ENCODE measurements around the gene PALM. TPM values are rescaled to one million over a fixed set of nuclear protein-coding genes. Genes with fewer than 3 reads are reported as not detected.
A peak's percentile ranks its signal among the peaks of the same experiment; 100 is the strongest.

Gene PALM
- total RNA-seq, 1 donor from 2014 or later, result 130 TPM

DNA sequence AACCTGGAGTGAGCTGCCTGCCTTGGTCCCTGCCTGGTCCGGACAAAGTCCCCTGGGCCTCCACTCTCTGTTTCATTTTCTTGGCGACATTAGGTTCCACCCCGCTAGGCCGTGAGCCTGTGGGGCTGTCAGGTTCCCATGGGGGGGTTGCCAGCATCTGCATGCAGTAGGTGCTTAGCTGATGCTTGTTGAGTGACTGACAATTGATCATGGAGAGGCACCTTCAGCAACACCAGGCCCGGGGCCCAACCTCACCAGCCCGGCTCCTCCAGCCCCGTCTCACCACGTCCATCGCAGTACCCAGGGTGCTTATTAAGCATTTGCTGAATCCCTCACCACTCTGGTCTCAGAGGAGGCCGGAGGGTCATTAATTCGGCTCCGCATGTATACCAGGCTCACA, 55.6 kb downstream of the PALM start:
- intact Hi-C loops (cut with DNase I), result no loop called here
- no peak for DNase-seq (ENCODE audit: low spot score)
- ATAC-seq, result no peak

DNA sequence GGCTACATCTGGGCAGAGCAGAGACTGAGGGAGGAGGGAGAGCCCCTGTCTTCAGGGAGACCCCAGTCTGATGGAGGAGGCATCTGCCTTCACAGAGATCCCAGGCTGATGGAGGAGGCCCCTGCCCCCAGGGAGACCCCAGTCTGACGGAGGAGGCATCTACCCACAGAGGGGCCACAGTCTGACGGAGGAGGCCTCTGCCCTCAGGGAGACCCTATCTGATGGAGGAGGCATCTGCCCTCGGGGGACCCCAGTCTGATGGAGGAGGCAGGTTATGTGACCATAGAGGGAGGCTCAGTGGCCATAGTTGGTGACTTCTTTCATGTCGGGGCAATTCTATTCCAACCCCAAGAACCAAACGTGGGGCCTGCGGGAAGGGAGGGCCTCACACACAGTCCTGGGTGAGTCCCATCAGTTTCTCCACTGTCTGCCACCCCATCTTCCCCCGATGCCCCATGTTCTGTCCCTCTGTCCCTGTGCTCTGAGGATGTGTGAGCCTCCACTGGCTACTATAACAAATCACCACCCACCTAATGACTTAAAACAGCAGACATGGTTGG, 56.5 kb downstream of the PALM start:
- ATAC-seq, result no peak
- intact Hi-C loops (cut with DNase I), result no loop called here
- DNase-seq (ENCODE audit: low spot score), result no peak

DNA sequence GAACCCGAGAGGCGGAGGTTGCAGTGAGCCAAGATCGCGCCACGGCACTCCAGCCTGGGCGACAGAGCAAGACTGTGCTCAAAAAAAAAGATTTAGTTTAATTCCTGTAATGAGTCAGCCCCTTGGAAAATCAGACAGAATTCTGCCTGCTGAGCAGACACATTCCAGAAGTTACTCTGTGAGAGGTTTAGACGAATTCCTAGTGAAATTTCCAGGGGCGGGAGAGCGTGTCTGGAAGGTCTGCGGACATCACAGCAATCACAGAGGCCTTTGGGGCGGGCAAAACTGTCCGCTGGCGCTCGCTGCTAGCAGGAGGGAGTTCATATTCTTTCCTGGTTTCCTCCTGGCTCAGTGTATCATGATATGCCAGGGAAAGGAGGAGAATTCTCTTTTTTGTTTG, 59.7 kb downstream of the PALM start:
- intact Hi-C loops (cut with DNase I), result no loop called here
- DNase-seq (ENCODE audit: low spot score) (no peak), ATAC-seq (peak; percentile 14)

DNA sequence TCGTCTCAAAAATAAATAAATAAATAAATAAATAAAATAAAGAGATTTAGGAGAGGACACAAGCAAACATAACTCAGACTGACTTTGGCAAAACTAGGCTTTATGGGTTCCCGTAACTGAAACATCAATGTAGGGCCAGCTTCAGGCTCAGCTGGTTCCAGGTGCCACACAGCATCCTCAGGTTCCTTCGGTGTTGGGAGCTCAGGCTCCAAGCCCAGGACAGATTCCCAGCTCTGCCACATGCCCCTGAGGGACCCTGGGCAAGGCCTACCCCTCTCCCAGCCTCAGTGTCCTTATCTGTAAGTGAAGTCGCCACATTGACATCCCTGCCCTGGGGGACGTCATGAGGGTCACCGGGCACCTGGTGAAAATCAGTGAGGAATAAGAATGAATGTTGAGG, 60.9 kb downstream of the PALM start:
- intact Hi-C loops (cut with DNase I), result loop anchor here (5.0 kb wide), 1 partner anchor 148 kb away; the partner anchor contains the start of gene KISS1R
- DNase-seq (ENCODE audit: low spot score) (no peak), ATAC-seq (no peak)

DNA sequence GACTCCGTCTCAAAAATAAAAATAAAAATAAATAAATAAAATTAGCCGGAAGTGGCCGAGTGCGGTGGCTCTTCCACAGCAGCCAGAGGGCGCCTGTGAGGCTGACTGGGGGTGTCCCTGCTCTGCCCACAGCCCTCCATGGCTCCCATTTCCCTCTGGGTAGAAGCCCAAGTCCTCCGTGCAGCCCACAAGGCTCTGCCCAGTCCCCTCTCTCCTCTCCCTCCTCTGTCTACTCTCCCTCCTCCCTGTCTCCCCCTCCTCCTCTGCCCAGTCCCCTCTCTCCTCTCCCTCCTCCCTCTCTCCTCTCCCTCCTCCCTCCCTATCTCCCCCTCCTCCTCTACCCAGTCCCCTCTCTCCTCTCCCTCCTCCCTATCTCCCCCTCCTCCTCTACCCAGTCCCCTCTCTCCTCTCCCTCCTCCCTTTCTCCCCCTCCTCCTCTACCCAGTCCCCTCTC, 62.6 kb downstream of the PALM start:
- intact Hi-C loops (cut with DNase I), result loop anchor here (5.0 kb wide), 1 partner anchor 146 kb away; the partner anchor contains the start of gene KISS1R
- ATAC-seq (peak; percentile 37), DNase-seq (ENCODE audit: low spot score) (no peak)

DNA sequence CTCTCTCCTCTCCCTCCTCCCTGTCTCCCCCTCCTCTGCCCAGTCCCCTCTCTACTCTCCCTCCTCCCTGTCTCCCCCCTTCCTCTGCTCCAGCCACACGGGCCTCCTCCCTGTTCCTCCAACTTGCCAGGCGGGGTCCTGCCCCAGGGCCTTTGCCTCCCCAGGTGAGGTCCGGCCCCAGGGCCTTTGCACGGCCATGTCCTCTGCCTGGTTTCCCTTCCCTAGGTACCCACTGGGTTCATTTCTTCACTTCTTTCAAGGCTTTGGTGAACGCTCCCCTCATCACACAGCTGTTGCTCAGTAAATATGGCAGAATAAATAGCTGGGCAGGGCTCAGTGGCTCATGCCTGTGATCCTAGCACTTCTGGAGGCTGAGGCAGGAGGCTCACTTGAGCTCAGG, 63.3 kb downstream of the PALM start:
- ATAC-seq (no peak), DNase-seq (ENCODE audit: low spot score) (no peak)
- intact Hi-C loops (cut with DNase I), result loop anchor here (5.0 kb wide), 1 partner anchor 145 kb away; the partner anchor contains the start of gene KISS1R

DNA sequence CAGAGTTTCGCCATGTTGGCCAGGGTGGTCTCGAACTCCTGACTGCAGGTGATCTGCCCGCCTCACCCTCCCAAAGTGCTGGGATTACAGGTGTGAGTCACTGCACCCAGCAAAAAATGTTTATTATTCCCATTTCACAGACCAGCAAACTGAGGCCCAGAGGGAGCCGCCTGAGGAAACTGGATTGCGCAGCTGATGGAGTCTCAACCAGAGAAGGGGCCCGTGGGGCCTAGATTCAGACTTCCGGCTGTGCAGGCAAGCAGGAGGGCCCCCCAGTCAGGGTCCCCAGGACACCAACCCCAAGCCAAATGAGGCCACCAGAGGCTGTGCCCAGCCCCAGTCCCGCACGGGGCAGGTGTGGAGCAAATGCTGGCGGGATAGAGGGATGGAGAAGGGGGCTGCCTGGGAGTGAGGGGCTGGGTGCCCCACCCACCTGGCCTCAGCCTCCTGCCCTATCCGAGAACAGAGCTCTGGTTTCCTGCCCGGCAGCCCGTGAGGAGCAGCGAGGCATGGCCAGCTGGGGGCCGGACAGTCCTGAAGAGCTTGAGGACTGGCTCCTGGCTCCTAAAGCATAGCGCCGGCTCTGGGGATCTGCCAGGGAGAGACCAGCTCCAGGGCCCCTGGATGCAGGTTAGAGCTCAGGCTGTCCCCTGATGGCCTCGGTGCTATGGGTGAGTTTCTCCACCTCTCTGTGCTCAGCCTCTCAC, 64.1 kb downstream of the PALM start:
- ATAC-seq, result no peak
- intact Hi-C loops (cut with DNase I), result loop anchor here (5.0 kb wide), 1 partner anchor 144 kb away; the partner anchor contains the start of gene KISS1R

GRCh38 chr19:776549-776948, 67.8 kb downstream of the PALM start:
- intact Hi-C loops (cut with DNase I), result no loop called here
- ATAC-seq (no peak), DNase-seq (ENCODE audit: low spot score) (no peak)

More for the DNA sequence above, 64.1 kb downstream of the PALM start:
- DNase-seq (ENCODE audit: low spot score), result no peak

- intact Hi-C loops (cut with DNase I), result no loop called here
- ATAC-seq (peak; percentile 89), DNase-seq (ENCODE audit: low spot score) (no peak)
Observed at GRCh38 chr19:778910-779653, 70.3 kb downstream of the PALM start.

DNA sequence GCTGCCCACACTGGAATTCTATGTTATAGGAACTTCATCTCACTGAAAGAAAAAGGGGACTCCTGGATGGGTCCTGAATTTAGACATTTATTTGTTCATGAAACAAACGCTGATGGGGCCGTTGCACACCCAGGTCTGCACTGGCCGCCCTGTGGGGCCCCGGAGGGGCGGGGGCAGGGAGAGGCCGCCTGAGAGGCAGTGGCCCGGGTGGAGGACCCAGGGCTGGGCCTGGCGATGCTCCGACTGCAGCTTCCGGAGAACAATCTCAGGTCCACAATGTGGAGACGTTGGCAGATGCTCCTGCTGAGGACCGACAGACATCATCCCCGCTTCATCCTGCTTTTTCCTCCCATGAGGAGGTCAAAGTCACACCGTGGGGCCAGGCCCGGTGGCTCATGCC, 72.2 kb downstream of the PALM start:
- ATAC-seq (no peak), DNase-seq (ENCODE audit: low spot score) (no peak)
- intact Hi-C loops (cut with DNase I), result no loop called here

GRCh38 chr19:781800-782184, 73.1 kb downstream of the PALM start:
- no peak for ATAC-seq

GRCh38 chr19:782185-782877, 73.6 kb downstream of the PALM start:
- DNase-seq (ENCODE audit: low spot score) (no peak), ATAC-seq (peak; percentile 53)
- intact Hi-C loops (cut with DNase I), result no loop called here

More at GRCh38 chr19:781800-782184, 73.1 kb downstream of the PALM start:
- DNase-seq (ENCODE audit: low spot score), result no peak
- intact Hi-C loops (cut with DNase I), result no loop called here

DNA sequence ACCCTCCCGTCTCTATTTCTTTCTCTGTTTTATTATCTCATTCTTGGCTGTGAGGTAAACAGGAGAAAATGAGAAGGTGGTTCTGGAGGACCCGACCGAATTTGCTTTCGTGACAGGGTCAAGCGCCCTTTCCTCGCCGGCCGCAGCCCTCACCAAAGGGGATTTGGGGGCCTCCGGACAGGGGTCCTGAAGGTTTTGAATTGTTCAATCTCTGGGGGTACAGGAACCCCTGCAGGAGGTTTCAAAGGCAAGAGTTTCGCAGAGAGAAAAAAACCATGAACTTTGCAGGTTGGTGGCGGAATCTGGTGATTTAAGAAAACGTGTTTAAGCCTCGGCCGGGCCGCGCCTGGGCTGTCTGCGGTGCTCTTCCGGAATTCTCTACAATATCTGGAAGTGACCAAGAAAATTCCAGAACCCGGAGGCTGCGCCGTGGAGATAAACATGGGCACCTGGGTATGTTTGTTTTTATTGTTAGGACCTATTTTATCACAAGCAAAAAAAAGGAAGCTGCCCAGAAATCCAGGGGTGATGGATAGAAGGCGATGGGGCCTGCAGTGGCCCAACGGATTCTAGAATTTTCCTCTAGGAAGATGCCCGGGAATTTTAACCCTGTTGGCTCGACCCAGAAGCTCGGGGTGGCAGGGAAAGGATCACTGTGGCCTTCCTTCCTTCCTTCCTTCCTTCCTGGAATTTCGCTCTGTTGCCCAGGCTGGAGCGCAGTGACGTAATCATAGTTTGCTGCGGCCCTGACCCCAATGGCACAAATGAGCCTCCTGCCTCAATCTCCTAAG, 74.3 kb downstream of the PALM start:
- ATAC-seq, result no peak
- DNase-seq (ENCODE audit: low spot score), result no peak
- intact Hi-C loops (cut with DNase I), result no loop called here

DNA sequence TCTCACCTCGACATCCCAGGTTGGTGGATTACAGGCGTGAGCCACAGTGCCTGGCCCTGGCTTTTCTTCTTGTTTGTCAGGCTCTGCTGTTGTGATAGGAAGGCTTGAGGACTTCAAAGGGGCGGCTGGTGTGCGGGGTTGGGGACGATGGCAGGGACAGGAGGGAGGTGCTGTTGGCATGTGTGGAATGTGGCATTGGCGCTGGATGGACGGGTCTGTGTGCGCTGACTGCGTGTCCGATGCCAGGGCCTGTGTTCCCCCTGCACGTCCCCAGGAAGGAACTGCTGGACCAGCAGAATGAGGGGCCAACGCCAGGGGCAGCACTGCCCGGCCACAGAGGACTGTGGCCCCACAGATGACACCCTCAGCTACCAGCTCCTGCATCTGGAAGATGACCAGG, 75.8 kb downstream of the PALM start:
- DNase-seq (ENCODE audit: low spot score), result no peak
- intact Hi-C loops (cut with DNase I), result no loop called here
- ATAC-seq, result no peak

DNA sequence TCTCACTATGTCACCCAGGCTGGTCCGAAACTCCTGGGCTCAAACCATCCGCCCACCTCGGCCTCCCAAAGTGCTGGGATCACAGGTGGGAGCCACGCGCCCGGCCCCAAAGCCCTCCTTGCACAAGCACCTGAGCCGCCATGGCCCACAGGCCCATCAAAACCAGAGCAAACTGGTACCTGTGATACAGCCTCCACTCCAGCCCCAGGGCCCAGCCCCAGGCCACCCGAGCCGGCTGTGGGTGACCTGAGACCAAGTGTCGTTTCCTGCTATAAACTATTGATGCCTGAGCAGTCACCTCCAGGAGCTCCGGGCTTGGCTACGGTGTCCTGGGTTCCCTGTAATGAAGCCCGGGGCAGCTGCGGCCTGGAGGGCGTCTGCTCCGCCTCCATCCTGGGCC, 78.8 kb downstream of the PALM start:
- ATAC-seq, result no peak

DNA sequence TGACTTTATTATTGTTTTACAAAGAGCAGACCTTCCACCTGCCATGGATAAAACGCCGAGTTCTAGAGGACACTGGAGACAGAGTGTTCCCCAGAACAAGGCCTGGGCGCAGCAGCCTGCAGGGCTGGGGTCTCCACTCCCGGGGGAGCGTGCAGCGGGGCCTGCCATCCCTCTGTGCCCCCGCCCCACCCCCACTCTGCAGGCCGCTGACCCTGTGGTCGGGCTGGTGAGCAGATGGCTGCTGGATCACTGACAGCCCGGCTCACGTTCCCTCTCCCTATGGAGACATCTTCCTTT, 79.9 kb downstream of the PALM start:
- ATAC-seq, result peak; percentile 69
- DNase-seq (ENCODE audit: low spot score), result no peak
- intact Hi-C loops (cut with DNase I), result no loop called here

More for the DNA sequence above, 78.8 kb downstream of the PALM start:
- intact Hi-C loops (cut with DNase I), result no loop called here
- no peak for DNase-seq (ENCODE audit: low spot score)

DNA sequence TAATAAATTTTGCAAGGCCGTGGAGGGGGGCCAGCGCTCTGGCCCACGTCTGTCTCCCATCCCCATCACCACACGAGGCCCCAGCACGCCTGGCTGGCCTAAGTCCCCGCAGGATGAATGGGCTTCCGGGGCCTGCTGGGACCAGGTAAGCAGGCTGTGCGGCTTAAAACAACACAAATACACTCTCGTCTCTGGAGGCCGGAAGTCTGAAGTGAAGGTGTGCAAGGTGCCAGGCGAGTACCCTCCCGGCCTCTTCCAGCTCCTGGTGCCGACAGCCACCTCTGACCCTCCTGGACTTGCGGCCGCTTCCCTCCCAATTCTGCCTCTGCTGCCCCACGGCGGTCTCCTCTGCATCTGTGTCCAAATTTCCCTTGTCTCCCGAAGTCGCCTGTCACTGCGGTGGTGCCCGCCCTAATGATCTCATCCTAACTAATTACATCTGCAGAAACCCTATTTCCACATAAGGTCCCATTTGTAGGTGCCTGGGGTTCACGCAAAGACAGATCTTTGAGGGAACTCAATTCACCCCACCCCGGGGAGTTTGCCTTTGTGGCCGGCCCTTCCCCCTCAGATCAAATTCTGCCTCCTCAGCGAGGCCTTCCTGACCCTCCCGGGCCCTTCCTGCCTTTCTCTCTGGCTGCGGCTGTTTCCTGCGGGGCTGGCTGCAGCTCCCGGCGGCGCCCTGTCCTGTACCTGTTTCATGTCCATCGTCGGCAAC, 80.4 kb downstream of the PALM start:
- peak; percentile 62 for DNase-seq (ENCODE audit: low spot score)
- intact Hi-C loops (cut with DNase I), result no loop called here
- ATAC-seq, result peak; percentile 54

- no peak for DNase-seq (ENCODE audit: low spot score)
- no peak for ATAC-seq
- intact Hi-C loops (cut with DNase I), result loop anchor here (10.0 kb wide), 1 partner anchor 125 kb away; the partner anchor contains the start of genes KISS1R and R3HDM4
Observed at GRCh38 chr19:789701-790060, 80.9 kb downstream of the PALM start.

All from sciatic nerve (tissue), 2 donors.